ENCODE results near the gene SERPIND1.

DNA sequence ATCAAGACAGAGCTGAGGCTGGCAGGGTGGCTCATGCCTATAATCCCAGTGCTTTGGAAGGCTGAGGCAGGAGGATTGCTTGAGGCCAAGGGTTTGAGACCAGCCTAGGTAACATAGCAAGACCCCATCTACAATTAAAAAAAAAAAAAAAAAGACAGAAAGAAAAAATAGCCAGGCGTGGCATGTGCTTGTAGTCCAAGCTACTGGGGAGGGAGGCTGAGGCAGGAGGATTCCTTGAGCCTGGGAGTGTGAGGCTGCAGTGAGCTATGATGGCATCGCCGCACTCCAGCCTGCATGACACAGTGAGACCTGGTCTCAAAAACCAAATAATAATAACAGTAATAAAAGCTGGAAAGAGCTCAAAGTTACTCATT, 9.4 kb downstream of the SERPIND1 start:
- TF ChIP-seq, protein P1, sequence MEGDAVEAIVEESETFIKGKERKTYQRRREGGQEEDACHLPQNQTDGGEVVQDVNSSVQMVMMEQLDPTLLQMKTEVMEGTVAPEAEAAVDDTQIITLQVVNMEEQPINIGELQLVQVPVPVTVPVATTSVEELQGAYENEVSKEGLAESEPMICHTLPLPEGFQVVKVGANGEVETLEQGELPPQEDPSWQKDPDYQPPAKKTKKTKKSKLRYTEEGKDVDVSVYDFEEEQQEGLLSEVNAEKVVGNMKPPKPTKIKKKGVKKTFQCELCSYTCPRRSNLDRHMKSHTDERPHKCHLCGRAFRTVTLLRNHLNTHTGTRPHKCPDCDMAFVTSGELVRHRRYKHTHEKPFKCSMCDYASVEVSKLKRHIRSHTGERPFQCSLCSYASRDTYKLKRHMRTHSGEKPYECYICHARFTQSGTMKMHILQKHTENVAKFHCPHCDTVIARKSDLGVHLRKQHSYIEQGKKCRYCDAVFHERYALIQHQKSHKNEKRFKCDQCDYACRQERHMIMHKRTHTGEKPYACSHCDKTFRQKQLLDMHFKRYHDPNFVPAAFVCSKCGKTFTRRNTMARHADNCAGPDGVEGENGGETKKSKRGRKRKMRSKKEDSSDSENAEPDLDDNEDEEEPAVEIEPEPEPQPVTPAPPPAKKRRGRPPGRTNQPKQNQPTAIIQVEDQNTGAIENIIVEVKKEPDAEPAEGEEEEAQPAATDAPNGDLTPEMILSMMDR (conservative IDR thresholded peaks at IDR 0.05; ENCODE audit: low read length): no peak
- no peak for TF ChIP-seq EZH2phosphoT487 (IDR thresholded peaks at IDR 0.05; ENCODE audit: borderline replicate concordance)
